CD4-positive, alpha-beta T cell treated with Interferon gamma for 1 hour (primary cell): ENCODE results near the gene TTLL6.
"Not testable (repeated sequence)": the region's sequence is repeated elsewhere in the genome, so short reads cannot be mapped to it uniquely, and the experiment has no call there.

ENCODE experiments used
- DNase-seq: peaks from one replicate; pipeline ENCODE4 v3.0.0-alpha.2; 2020

The TTLL6 gene

GRCh38 chr17:48722201-48722907, 94.7 kb downstream of the TTLL6 start, which contains the start of gene PRAC1:
TSS of gene PRAC1 (minus strand) at chr17:48722518. CDS start at chr17:48722392, 126 bp downstream.
- no peak for DNase-seq

GRCh38 chr17:48721009-48721402, 96.0 kb downstream of the TTLL6 start:
- DNase-seq = no peak

GRCh38 chr17:48720266-48721008, 96.6 kb downstream of the TTLL6 start:
- DNase-seq = no peak

GRCh38 chr17:48719642-48720265, 97.3 kb downstream of the TTLL6 start:
- no peak for DNase-seq

- DNase-seq = no peak
These were observed 98.0 kb downstream of the TTLL6 start for GRCh38 chr17:48718761-48719641.

GRCh38 chr17:48718227-48718760, 98.7 kb downstream of the TTLL6 start:
- DNase-seq = no peak

- DNase-seq = no peak
These were observed 99.4 kb downstream of the TTLL6 start for GRCh38 chr17:48717367-48718226.

GRCh38 chr17:48716549-48716948, 100.5 kb downstream of the TTLL6 start:
- not testable (repeated sequence) for DNase-seq

- DNase-seq = no peak
These were observed 101.3 kb downstream of the TTLL6 start for GRCh38 chr17:48715496-48716399.
